ENCODE measurements around the gene CORIN. TPM values are rescaled to one million over a fixed set of nuclear protein-coding genes. Genes with fewer than 3 reads are reported as not detected.
A peak's percentile ranks its signal among the peaks of the same experiment; 100 is the strongest.

The CORIN gene
- polyA plus RNA-seq, 4 donors: 0.04 to 0.16 TPM; not detected in 2

DNA sequence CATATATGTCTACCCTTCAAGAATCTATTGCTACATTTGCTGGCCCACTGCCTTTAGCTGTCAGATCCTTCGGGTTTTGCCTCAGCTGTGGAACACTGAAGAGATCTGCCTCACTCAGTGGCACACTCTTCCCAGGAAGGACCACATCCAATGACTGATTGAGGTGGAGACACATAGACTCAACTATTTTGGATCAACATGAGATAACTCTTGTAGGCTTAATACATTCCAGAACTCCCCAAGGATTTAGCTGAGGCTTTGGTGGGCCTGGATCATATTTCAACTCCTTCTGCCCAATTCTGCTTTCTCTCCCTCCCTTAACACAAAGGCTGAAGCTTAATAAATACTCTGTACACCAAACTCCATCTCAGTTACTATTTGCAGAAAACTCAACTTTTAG is 100.5 kb downstream of the CORIN start:
- no peaks in the 10 kb centered on the region for H3K36me3 ChIP-seq (ENCODE audit: control insufficient read depth in 3 of 3, insufficient read depth in 2 of 3, low read depth in 1 of 3, low read length in 3 of 3)
- FAIRE-seq (no peak), DNase-seq (no peak)
- no peak overlapping the region for H3K27ac ChIP-seq (ENCODE audit: low read depth in 1 of 3, low read length in 2 of 3)
- H3K27me3 ChIP-seq (ENCODE audit: control insufficient read depth in 3 of 3, insufficient read depth in 3 of 3, low read length in 3 of 3): no peaks in the 10 kb centered on the region
- no peaks in the 10 kb centered on the region for H3K4me1 ChIP-seq (ENCODE audit: control insufficient read depth in 3 of 3, insufficient read depth in 2 of 3, low read depth in 1 of 3, low read length in 2 of 3)
- H3K9me3 ChIP-seq (ENCODE audit: control insufficient read depth in 2 of 2, insufficient read depth in 1 of 2, low read depth in 1 of 2, low read length in 1 of 2): no peaks in the 10 kb centered on the region
- H3K4me3 ChIP-seq (ENCODE audit: low read depth in 1 of 3, low read length in 3 of 3): no peak overlapping the region
- WGBS, 3 donors: 58 to 81% (median 69%) methylated on average over 1 of the region's 1 CpG

DNA sequence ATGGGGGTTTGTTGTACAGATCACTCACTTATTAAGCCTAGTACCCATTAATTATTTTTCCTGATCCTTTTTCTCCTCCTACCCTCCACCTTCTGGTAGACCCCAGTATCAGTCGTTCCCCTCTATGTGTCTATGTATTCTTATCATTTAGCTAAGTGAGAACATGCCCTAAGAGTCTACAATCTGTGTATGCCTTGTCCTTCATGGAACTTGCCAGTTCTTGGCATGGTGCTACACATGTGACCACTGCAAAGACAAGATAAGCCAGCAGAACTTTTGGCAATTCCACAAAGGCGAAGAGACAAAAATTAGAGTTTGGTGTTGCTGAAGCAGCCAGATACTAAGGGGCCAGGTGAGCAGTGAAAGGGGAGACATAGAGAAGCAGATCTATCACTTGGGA is 101.3 kb downstream of the CORIN start:
- 64 to 76% (median 69%) methylated on average over 2 of the region's 2 CpGs for WGBS, 3 donors
- no peaks in the 10 kb centered on the region for H3K4me1 ChIP-seq (ENCODE audit: control insufficient read depth in 3 of 3, insufficient read depth in 2 of 3, low read depth in 1 of 3, low read length in 2 of 3)
- no peak for FAIRE-seq

DNA sequence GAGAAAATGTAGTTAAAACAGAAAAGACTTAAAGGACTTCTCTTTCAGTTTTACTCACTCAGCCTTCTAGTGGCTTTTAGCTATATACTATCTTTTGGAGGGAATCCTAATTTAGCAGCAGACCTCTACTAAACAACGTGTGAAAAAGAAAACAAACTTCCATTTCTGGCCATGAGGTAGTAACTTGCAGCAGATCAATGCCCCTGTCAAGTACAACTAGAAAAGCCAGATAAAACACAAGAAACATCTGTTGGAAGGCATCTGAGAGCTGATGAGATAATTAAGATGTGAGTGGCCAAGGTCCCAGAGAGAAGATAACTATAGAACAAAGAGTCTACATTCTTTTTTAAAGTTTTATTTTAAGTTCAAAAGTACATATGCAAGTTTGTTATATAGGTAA is 101.7 kb downstream of the CORIN start:
- Histone ChIP-seq H3K9me3 (ENCODE audit: control insufficient read depth in 2 of 2, insufficient read depth in 1 of 2, low read depth in 1 of 2, low read length in 1 of 2) (no peaks in the 10 kb centered on the region), H3K27me3 (ENCODE audit: control insufficient read depth in 3 of 3, insufficient read depth in 3 of 3, low read length in 3 of 3) (no peaks in the 10 kb centered on the region), H3K27ac (ENCODE audit: low read depth in 1 of 3, low read length in 2 of 3) (no peak overlapping the region), H3K36me3 (ENCODE audit: control insufficient read depth in 3 of 3, insufficient read depth in 2 of 3, low read depth in 1 of 3, low read length in 3 of 3) (no peaks in the 10 kb centered on the region), H3K4me1 (ENCODE audit: control insufficient read depth in 3 of 3, insufficient read depth in 2 of 3, low read depth in 1 of 3, low read length in 2 of 3) (no peaks in the 10 kb centered on the region), H3K4me3 (ENCODE audit: low read depth in 1 of 3, low read length in 3 of 3) (no peak overlapping the region)
- WGBS, 3 donors: 14 to 23% (median 16%) methylated on average over 1 of the region's 1 CpG
- FAIRE-seq (no peak), DNase-seq (no peak)

More for the DNA sequence above, 101.3 kb downstream of the CORIN start:
- Histone ChIP-seq H3K27ac (ENCODE audit: low read depth in 1 of 3, low read length in 2 of 3) (no peak overlapping the region), H3K4me3 (ENCODE audit: low read depth in 1 of 3, low read length in 3 of 3) (no peak overlapping the region), H3K27me3 (ENCODE audit: control insufficient read depth in 3 of 3, insufficient read depth in 3 of 3, low read length in 3 of 3) (no peaks in the 10 kb centered on the region), H3K9me3 (ENCODE audit: control insufficient read depth in 2 of 2, insufficient read depth in 1 of 2, low read depth in 1 of 2, low read length in 1 of 2) (no peaks in the 10 kb centered on the region), H3K36me3 (ENCODE audit: control insufficient read depth in 3 of 3, insufficient read depth in 2 of 3, low read depth in 1 of 3, low read length in 3 of 3) (no peaks in the 10 kb centered on the region)
- DNase-seq: no peak

GRCh38 chr4:47733302-47734175 is 104.3 kb downstream of the CORIN start:
- DNase-seq: peak in 1 of 2 donors; percentile 2

DNA sequence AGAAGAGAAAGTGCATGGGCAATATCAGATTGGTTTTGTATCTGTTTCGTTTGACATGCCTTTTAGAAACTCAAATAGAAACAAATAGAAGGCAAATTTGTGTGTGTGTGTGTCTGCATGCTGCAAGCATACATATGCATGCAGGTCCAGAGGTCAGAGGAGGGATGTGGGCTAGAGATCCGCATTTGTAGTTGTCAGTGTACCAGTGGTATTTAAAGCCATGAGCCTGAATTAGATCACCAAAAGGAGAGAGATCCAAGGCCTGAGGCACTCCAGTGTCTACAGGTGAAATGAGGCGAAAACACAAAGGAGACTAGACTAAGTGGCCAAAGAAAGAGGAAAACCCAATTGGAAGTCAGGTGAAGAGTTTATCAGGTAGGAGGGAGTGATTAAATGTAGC is 106.7 kb downstream of the CORIN start:
- no peak for DNase-seq
- Histone ChIP-seq H3K27me3 (ENCODE audit: control insufficient read depth in 3 of 3, insufficient read depth in 3 of 3, low read length in 3 of 3) (peaks cover 0 to 2% (median 0%) of the 10 kb centered on the region in 3 donors), H3K36me3 (ENCODE audit: control insufficient read depth in 3 of 3, insufficient read depth in 2 of 3, low read depth in 1 of 3, low read length in 3 of 3) (no peaks in the 10 kb centered on the region), H3K27ac (ENCODE audit: low read depth in 1 of 3, low read length in 2 of 3) (no peak overlapping the region), H3K4me3 (ENCODE audit: low read depth in 1 of 3, low read length in 3 of 3) (no peak overlapping the region), H3K4me1 (ENCODE audit: control insufficient read depth in 3 of 3, insufficient read depth in 2 of 3, low read depth in 1 of 3, low read length in 2 of 3) (no peaks in the 10 kb centered on the region), H3K9me3 (ENCODE audit: control insufficient read depth in 2 of 2, insufficient read depth in 1 of 2, low read depth in 1 of 2, low read length in 1 of 2) (no peaks in the 10 kb centered on the region)
- no peak for FAIRE-seq
- WGBS, 3 donors: 68 to 79% (median 75%) methylated on average over 3 of the region's 3 CpGs

More at GRCh38 chr4:47733302-47734175, 104.3 kb downstream of the CORIN start:
- H3K36me3 ChIP-seq (ENCODE audit: control insufficient read depth in 3 of 3, insufficient read depth in 2 of 3, low read depth in 1 of 3, low read length in 3 of 3): no peaks in the 10 kb centered on the region
- H3K27ac ChIP-seq (ENCODE audit: low read depth in 1 of 3, low read length in 2 of 3): no peak overlapping the region
- 25 to 45% (median 35%) methylated on average over 9 of the region's 9 CpGs for WGBS, 3 donors
- H3K4me3 ChIP-seq (ENCODE audit: low read depth in 1 of 3, low read length in 3 of 3): no peak overlapping the region
- peaks cover 0 to 2% (median 0%) of the 10 kb centered on the region in 3 donors for H3K27me3 ChIP-seq (ENCODE audit: control insufficient read depth in 3 of 3, insufficient read depth in 3 of 3, low read length in 3 of 3)
- no peak for FAIRE-seq
- no peaks in the 10 kb centered on the region for H3K9me3 ChIP-seq (ENCODE audit: control insufficient read depth in 2 of 2, insufficient read depth in 1 of 2, low read depth in 1 of 2, low read length in 1 of 2)
- no peaks in the 10 kb centered on the region for H3K4me1 ChIP-seq (ENCODE audit: control insufficient read depth in 3 of 3, insufficient read depth in 2 of 3, low read depth in 1 of 3, low read length in 2 of 3)

GRCh38 chr4:47729131-47729680 is 108.7 kb downstream of the CORIN start:
- FAIRE-seq: no peak
- Histone ChIP-seq H3K9me3 (ENCODE audit: control insufficient read depth in 2 of 2, insufficient read depth in 1 of 2, low read depth in 1 of 2, low read length in 1 of 2) (no peaks in the 10 kb centered on the region), H3K4me1 (ENCODE audit: control insufficient read depth in 3 of 3, insufficient read depth in 2 of 3, low read depth in 1 of 3, low read length in 2 of 3) (no peaks in the 10 kb centered on the region), H3K27ac (ENCODE audit: low read depth in 1 of 3, low read length in 2 of 3) (no peak overlapping the region), H3K27me3 (ENCODE audit: control insufficient read depth in 3 of 3, insufficient read depth in 3 of 3, low read length in 3 of 3) (peaks cover 0 to 2% (median 0%) of the 10 kb centered on the region in 3 donors), H3K4me3 (ENCODE audit: low read depth in 1 of 3, low read length in 3 of 3) (no peak overlapping the region), H3K36me3 (ENCODE audit: control insufficient read depth in 3 of 3, insufficient read depth in 2 of 3, low read depth in 1 of 3, low read length in 3 of 3) (no peaks in the 10 kb centered on the region)
- DNase-seq: no peak
- WGBS, 3 donors: 68 to 76% (median 74%) methylated on average over 6 of the region's 6 CpGs

DNA sequence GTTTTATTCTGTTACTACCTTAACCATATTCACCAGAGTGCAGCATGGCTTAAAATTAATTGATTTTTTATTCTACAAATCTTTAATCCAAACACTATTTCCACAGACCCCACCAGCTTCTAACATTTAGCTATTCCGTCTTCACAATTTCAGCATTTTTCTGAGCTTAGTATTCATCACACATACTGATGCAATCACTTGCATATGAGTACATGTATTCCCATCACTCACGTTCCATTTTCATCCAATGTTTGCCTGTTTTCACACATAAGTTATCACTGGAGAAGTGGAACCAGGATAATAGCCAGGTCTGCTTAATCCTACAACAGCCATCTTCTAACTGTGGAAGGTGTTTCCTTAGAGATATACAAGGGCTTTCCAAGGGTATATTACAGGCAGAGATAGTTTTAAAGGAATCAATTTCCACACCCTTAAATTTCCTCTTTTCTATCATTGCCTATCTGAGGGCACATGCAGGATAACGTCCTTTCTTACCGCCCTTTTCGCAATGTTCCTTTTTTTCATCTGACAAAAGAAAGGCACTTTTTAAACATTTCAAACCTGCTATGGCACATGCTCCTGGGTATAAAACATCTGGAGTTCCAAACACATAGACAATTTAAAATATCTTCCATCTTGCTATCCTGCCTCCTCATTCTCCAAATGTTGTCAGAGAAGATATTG is 115.8 kb downstream of the CORIN start:
- Histone ChIP-seq H3K27me3 (ENCODE audit: control insufficient read depth in 3 of 3, insufficient read depth in 3 of 3, low read length in 3 of 3) (peaks cover 0 to 3% (median 0%) of the 10 kb centered on the region in 3 donors), H3K27ac (ENCODE audit: low read depth in 1 of 3, low read length in 2 of 3) (no peak overlapping the region), H3K36me3 (ENCODE audit: control insufficient read depth in 3 of 3, insufficient read depth in 2 of 3, low read depth in 1 of 3, low read length in 3 of 3) (no peaks in the 10 kb centered on the region), H3K9me3 (ENCODE audit: control insufficient read depth in 2 of 2, insufficient read depth in 1 of 2, low read depth in 1 of 2, low read length in 1 of 2) (no peaks in the 10 kb centered on the region), H3K4me1 (ENCODE audit: control insufficient read depth in 3 of 3, insufficient read depth in 2 of 3, low read depth in 1 of 3, low read length in 2 of 3) (no peaks in the 10 kb centered on the region), H3K4me3 (ENCODE audit: low read depth in 1 of 3, low read length in 3 of 3) (no peak overlapping the region)
- WGBS, 3 donors: 78 to 81% (median 80%) methylated on average over 5 of the region's 5 CpGs
- DNase-seq (no peak), FAIRE-seq (no peak)

DNA sequence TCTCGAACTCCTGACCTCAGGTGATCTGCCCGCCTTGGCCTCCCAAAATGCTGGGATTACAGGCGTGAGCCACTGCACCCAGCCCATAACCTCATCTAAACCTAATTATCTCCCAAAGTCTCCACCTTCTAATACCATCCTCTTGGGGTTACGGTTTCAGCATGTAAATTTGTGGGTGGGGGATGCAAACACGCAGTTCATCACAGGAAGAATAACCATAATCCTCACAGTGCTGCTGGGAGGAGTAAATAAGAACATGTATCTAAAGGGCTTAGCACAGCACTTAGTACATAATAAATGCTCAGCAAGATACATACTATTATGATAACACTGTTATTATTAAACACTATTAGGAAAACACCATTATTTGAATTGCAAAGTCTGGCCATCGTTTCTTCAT is 116.4 kb downstream of the CORIN start:
- Histone ChIP-seq H3K4me1 (ENCODE audit: control insufficient read depth in 3 of 3, insufficient read depth in 2 of 3, low read depth in 1 of 3, low read length in 2 of 3) (no peaks in the 10 kb centered on the region), H3K9me3 (ENCODE audit: control insufficient read depth in 2 of 2, insufficient read depth in 1 of 2, low read depth in 1 of 2, low read length in 1 of 2) (no peaks in the 10 kb centered on the region), H3K27me3 (ENCODE audit: control insufficient read depth in 3 of 3, insufficient read depth in 3 of 3, low read length in 3 of 3) (peaks cover 0 to 3% (median 0%) of the 10 kb centered on the region in 3 donors), H3K27ac (ENCODE audit: low read depth in 1 of 3, low read length in 2 of 3) (no peak overlapping the region), H3K36me3 (ENCODE audit: control insufficient read depth in 3 of 3, insufficient read depth in 2 of 3, low read depth in 1 of 3, low read length in 3 of 3) (no peaks in the 10 kb centered on the region), H3K4me3 (ENCODE audit: low read depth in 1 of 3, low read length in 3 of 3) (no peak overlapping the region)
- no peak for FAIRE-seq
- WGBS, 3 donors: 73 to 86% (median 85%) methylated on average over 6 of the region's 6 CpGs
- no peak for DNase-seq
